NCI-H1048 (cell line): Measurements from ENCODE around the gene TNNC1.

ENCODE experiments used
- DNase-seq: peaks from one replicate; lab custom pipeline; 2025; lab: John Stamatoyannopoulos, UW

TNNC1 gene

GRCh38 chr3:52453496-52454249 is at the start of gene TNNC1:
TSS of gene TNNC1 (minus strand) at chr3:52454041. CDS start at chr3:52454015, 26 bp downstream.
- no peak for DNase-seq

- no peak for DNase-seq
Observed at GRCh38 chr3:52502808-52503350, 49.0 kb upstream of the TNNC1 start.

GRCh38 chr3:52502001-52502400 is 48.2 kb upstream of the TNNC1 start:
- DNase-seq: no peak

- DNase-seq: no peak
Observed at GRCh38 chr3:52501046-52501445, 47.2 kb upstream of the TNNC1 start.

GRCh38 chr3:52498137-52499054 is 44.6 kb upstream of the TNNC1 start:
- no peak for DNase-seq

- DNase-seq: no peak
Observed at GRCh38 chr3:52495777-52496602, 42.1 kb upstream of the TNNC1 start.

GRCh38 chr3:52494886-52495495 is 41.1 kb upstream of the TNNC1 start, which contains the start of gene STAB1:
TSS of gene STAB1 (plus strand) at chr3:52495338. CDS start at chr3:52495414, 76 bp downstream.
- no peak for DNase-seq

GRCh38 chr3:52494445-52494844 is 40.6 kb upstream of the TNNC1 start:
- DNase-seq: no peak

- DNase-seq: no peak
Observed at GRCh38 chr3:52493232-52494017, 39.6 kb upstream of the TNNC1 start.

GRCh38 chr3:52492059-52492458 is 38.2 kb upstream of the TNNC1 start:
- DNase-seq: no peak

- DNase-seq: no peak
Observed at GRCh38 chr3:52490939-52491526, 37.2 kb upstream of the TNNC1 start.

- no peak for DNase-seq
Observed at GRCh38 chr3:52490035-52490938, 36.4 kb upstream of the TNNC1 start.

GRCh38 chr3:52489453-52489852 is 35.6 kb upstream of the TNNC1 start:
- no peak for DNase-seq

- DNase-seq: no peak
Observed at GRCh38 chr3:52488746-52489145, 34.9 kb upstream of the TNNC1 start.

- no peak for DNase-seq
Observed at GRCh38 chr3:52487788-52488691, 34.2 kb upstream of the TNNC1 start.

GRCh38 chr3:52487050-52487787 is 33.4 kb upstream of the TNNC1 start:
- DNase-seq: no peak
